ENCODE results near the gene ZHX3. TPM values are rescaled to one million over a fixed set of nuclear protein-coding genes. Genes with fewer than 3 reads are reported as not detected.
A peak's percentile ranks its signal among the peaks of the same experiment; 100 is the strongest.

The ZHX3 gene
- total and polyA plus RNA-seq, 2 donors (not counting 1 experiment from before 2014, with no cell fraction given) = 27.7 to 28.0 TPM

DNA sequence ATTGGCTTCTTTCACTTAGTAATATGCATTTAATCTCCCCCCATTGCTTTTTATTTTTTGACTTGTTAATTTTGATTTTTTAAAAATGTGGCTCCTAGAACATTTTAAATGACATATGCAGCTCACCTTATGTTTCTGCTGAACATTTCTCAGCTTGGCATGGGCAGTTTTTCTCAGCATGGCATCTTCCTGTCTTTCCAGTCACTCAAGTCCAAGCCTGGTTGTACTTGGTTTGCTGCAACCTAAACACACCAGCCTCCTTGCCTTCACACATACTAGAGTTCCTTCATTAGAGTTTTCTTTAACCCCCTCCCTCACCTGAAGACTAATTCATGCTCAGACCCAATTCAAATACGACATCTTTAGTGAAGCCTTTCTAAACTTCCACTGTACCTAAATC lies 86.4 kb downstream of the ZHX3 start:
- Histone ChIP-seq H3K9me3 (ENCODE audit: control insufficient read depth, insufficient read depth, low read depth, low read length) (no peaks in the 10 kb centered on the region), H3K36me3 (ENCODE audit: control insufficient read depth, insufficient read depth, low read length) (no peaks in the 10 kb centered on the region), H4K20me1 (ENCODE audit: control insufficient read depth, extremely low read depth, insufficient read depth, low read length) (no peaks in the 10 kb centered on the region), H3K27me3 (ENCODE audit: control insufficient read depth, insufficient read depth, low read length) (no peaks in the 10 kb centered on the region), H3K9ac (ENCODE audit: insufficient read depth, low read length) (no peak overlapping the region), H3K4me2 (ENCODE audit: extremely low read depth, insufficient read depth, low read length) (no peak overlapping the region), H3K27ac (ENCODE audit: insufficient read depth, low read length) (no peak overlapping the region), H3K4me3 (replicated peaks in 1 of 4; ENCODE audit: control extremely low read depth in 1 of 4, insufficient read depth in 1 of 4, low read depth in 3 of 4, low read length in 4 of 4) (no peak overlapping the region), H3K4me1 (ENCODE audit: control insufficient read depth, extremely low read depth, insufficient read depth, low read length) (peaks cover 21% of the 10 kb centered on the region), H3K79me2 (ENCODE audit: control insufficient read depth, insufficient read depth, low read length) (peaks cover 14% of the 10 kb centered on the region), H2AFZ (ENCODE audit: low read length) (no peak overlapping the region)
- TF ChIP-seq, protein P1, sequence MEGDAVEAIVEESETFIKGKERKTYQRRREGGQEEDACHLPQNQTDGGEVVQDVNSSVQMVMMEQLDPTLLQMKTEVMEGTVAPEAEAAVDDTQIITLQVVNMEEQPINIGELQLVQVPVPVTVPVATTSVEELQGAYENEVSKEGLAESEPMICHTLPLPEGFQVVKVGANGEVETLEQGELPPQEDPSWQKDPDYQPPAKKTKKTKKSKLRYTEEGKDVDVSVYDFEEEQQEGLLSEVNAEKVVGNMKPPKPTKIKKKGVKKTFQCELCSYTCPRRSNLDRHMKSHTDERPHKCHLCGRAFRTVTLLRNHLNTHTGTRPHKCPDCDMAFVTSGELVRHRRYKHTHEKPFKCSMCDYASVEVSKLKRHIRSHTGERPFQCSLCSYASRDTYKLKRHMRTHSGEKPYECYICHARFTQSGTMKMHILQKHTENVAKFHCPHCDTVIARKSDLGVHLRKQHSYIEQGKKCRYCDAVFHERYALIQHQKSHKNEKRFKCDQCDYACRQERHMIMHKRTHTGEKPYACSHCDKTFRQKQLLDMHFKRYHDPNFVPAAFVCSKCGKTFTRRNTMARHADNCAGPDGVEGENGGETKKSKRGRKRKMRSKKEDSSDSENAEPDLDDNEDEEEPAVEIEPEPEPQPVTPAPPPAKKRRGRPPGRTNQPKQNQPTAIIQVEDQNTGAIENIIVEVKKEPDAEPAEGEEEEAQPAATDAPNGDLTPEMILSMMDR (conservative IDR thresholded peaks at IDR 0.05 in 1 of 2, IDR thresholded peaks at IDR 0.05 in 1 of 2; ENCODE audit: low read depth in 1 of 2, low read length in 2 of 2) = no peak
- no peak for TF ChIP-seq EZH2 (IDR thresholded peaks at IDR 0.05; ENCODE audit: low read length, missing control alignments)
- DNase-seq (ENCODE audit: low read depth in 2 of 2) = no peak

DNA sequence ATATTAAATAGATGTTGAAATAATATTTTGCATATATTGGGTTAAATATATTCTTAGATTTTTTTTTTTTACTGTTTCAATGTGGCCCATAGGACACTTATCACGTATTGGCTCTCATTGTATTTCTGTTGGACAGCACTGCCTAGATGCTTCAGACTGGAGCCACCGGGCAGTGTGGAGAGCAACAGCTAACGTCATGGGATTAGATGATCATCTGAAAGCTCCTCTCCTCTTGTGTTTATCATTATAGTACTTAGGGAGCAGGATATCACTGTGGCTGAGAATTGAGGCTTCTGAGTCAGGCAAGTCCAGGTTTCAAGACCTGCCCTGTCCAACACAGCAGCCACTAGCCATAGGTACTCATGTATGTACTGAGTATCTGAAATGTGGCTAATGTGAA lies 87.4 kb downstream of the ZHX3 start:
- H3K27me3 ChIP-seq (ENCODE audit: control insufficient read depth, insufficient read depth, low read length) = no peaks in the 10 kb centered on the region
- H4K20me1 ChIP-seq (ENCODE audit: control insufficient read depth, extremely low read depth, insufficient read depth, low read length) = no peaks in the 10 kb centered on the region
- no peak overlapping the region for H2AFZ ChIP-seq (ENCODE audit: low read length)
- H3K4me2 ChIP-seq (ENCODE audit: extremely low read depth, insufficient read depth, low read length) = no peak overlapping the region
- H3K79me2 ChIP-seq (ENCODE audit: control insufficient read depth, insufficient read depth, low read length) = peaks cover 14% of the 10 kb centered on the region
- H3K4me3 ChIP-seq (replicated peaks in 1 of 4; ENCODE audit: control extremely low read depth in 1 of 4, insufficient read depth in 1 of 4, low read depth in 3 of 4, low read length in 4 of 4) = no peak overlapping the region
- no peak overlapping the region for H3K27ac ChIP-seq (ENCODE audit: insufficient read depth, low read length)
- no peak overlapping the region for H3K9ac ChIP-seq (ENCODE audit: insufficient read depth, low read length)
- no peaks in the 10 kb centered on the region for H3K36me3 ChIP-seq (ENCODE audit: control insufficient read depth, insufficient read depth, low read length)
- H3K9me3 ChIP-seq (ENCODE audit: control insufficient read depth, insufficient read depth, low read depth, low read length) = no peaks in the 10 kb centered on the region
- no peak for DNase-seq (ENCODE audit: low read depth in 2 of 2)
- TF ChIP-seq EZH2 (IDR thresholded peaks at IDR 0.05; ENCODE audit: low read length, missing control alignments) = no peak
- TF ChIP-seq, protein P1 (conservative IDR thresholded peaks at IDR 0.05 in 1 of 2, IDR thresholded peaks at IDR 0.05 in 1 of 2; ENCODE audit: low read depth in 1 of 2, low read length in 2 of 2) = no peak
- peaks cover 21% of the 10 kb centered on the region for H3K4me1 ChIP-seq (ENCODE audit: control insufficient read depth, extremely low read depth, insufficient read depth, low read length)

DNA sequence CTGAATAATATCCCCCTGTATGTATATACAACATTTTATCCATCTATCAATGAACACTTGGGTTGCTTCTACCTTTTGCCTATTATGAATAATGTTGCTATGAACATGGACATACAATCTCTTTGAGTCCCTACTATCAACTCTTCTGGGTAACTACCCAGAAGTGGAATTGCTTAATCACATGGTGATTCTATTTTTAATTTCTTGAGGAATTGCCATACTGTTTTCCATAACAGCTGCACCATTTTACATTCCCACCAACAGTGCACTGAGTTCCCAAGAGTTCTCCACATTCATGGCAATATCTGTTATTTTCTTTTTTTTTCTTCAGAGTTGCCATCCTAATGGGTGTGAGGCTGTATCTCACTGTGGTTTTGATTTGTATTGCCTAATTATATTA lies 88.3 kb downstream of the ZHX3 start:
- Histone ChIP-seq H3K79me2 (ENCODE audit: control insufficient read depth, insufficient read depth, low read length) (peaks cover 12% of the 10 kb centered on the region), H2AFZ (ENCODE audit: low read length) (no peak overlapping the region), H3K4me3 (replicated peaks in 1 of 4; ENCODE audit: control extremely low read depth in 1 of 4, insufficient read depth in 1 of 4, low read depth in 3 of 4, low read length in 4 of 4) (no peak overlapping the region), H3K4me1 (ENCODE audit: control insufficient read depth, extremely low read depth, insufficient read depth, low read length) (peaks cover 17% of the 10 kb centered on the region), H3K36me3 (ENCODE audit: control insufficient read depth, insufficient read depth, low read length) (no peaks in the 10 kb centered on the region), H4K20me1 (ENCODE audit: control insufficient read depth, extremely low read depth, insufficient read depth, low read length) (no peaks in the 10 kb centered on the region), H3K4me2 (ENCODE audit: extremely low read depth, insufficient read depth, low read length) (no peak overlapping the region), H3K27ac (ENCODE audit: insufficient read depth, low read length) (no peak overlapping the region), H3K9ac (ENCODE audit: insufficient read depth, low read length) (no peak overlapping the region), H3K27me3 (ENCODE audit: control insufficient read depth, insufficient read depth, low read length) (no peaks in the 10 kb centered on the region), H3K9me3 (ENCODE audit: control insufficient read depth, insufficient read depth, low read depth, low read length) (no peaks in the 10 kb centered on the region)
- TF ChIP-seq, protein P1 (conservative IDR thresholded peaks at IDR 0.05 in 1 of 2, IDR thresholded peaks at IDR 0.05 in 1 of 2; ENCODE audit: low read depth in 1 of 2, low read length in 2 of 2) = no peak
- TF ChIP-seq EZH2 (IDR thresholded peaks at IDR 0.05; ENCODE audit: low read length, missing control alignments) = no peak
- DNase-seq (ENCODE audit: low read depth in 2 of 2) = peak in 1 of 2 donors; percentile 47
